Ascending aorta (tissue), 2 donors: ENCODE data around the gene SPRR2B. TPM values are rescaled to one million over a fixed set of nuclear protein-coding genes. Genes with fewer than 3 reads are reported as not detected.

Experiments
- DNase-seq, 2 donors: peaks; one replicate each; pipeline ENCODE4 v3.0.0-alpha.2; 2019; ENCODE audit warnings: low spot score in 2 of 2
- H3K27ac ChIP-seq, 2 donors: fragments of 200-600 bp; sonication (generic); one replicate each; pipeline ENCODE4 v1.5.1; 2016 to 2017; ENCODE audit warnings: mild to moderate bottlenecking in 1 of 2
- H3K27me3 ChIP-seq: fragments of 200-600 bp; sonication (generic); one replicate; pipeline ENCODE4 v1.5.1; 2017
- H3K36me3 ChIP-seq, 2 donors: fragments of 200-600 bp; sonication (generic); one replicate each; pipeline ENCODE4 v1.5.1; 2016
- H3K4me1 ChIP-seq, 2 donors: fragments of 200-600 bp; sonication (generic); one replicate each; pipeline ENCODE4 v1.5.1; 2016 to 2017; ENCODE audit warnings: mild to moderate bottlenecking in 1 of 2
- H3K4me3 ChIP-seq, 2 donors: fragments of 200-600 bp; sonication (generic); one replicate each; pipeline ENCODE4 v1.5.1; 2016 to 2017; ENCODE audit warnings: mild to moderate bottlenecking in 1 of 2
- H3K9me3 ChIP-seq, 2 donors: fragments of 200-600 bp; sonication (generic); one replicate each; pipeline ENCODE4 v1.5.1; 2016
- intact Hi-C: fragments of 100-400 bp; cut with DNase I; formaldehyde crosslinking; loops from one replicate; pipeline ENCODE4 v1.15.1; 2023
- total RNA-seq: library from RNA; depleted of rRNA; stranded (reverse); fragments of >200 nt; gene quantifications from one replicate; pipeline ENCODE4 v1.1.0, GENCODE V29; 2016
- TF ChIP-seq, protein P1 (sequence below), 3 experiments: fragments of 200-600 bp in 2 of 3; fragments of 450-650 bp in 1 of 3; sonication (generic) in 2 of 3; IDR thresholded peaks; one replicate each; pipeline ENCODE4 v1.5.1; 2016 to 2019; ENCODE audit warnings: antibody characterized with exemption in 3 of 3, mild to moderate bottlenecking in 1 of 3, moderate library complexity in 1 of 3

SPRR2B gene
- total RNA-seq, 1 donor from 2014 or later = not detected

DNA sequence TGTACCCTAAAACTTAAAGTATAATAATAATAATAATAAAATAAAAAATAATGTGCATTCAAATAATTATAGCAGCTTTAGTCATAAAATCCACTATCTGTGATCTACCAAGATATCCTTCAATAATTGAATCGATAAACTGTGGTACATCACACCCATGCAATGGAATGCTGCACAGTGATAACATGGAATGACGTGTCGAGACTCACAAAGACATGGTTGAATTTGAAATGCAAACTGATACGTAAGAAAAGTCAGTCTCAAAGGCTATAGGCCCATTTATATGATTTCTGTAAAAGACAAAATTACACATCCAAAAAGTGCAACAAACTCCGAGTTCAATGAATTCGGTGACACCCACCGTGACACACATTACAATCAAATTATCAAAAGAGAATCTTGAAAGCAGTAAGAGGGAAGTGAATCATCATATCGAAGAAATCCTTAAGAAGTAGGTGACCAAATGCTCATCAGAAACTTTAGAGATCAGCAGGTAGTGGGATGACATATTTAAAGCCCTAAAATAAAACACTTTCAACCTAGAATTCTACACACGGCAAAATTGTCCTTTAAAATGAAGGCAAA lies 28.1 kb upstream of the SPRR2B start:
- intact Hi-C loops = no loop called here

GRCh38 chr1:153095764-153096163 lies 24.4 kb upstream of the SPRR2B start:
- H3K9me3 ChIP-seq = no peaks in the 10 kb centered on the region
- intact Hi-C loops = no loop called here
- H3K4me3 ChIP-seq = no peak overlapping the region
- DNase-seq = no peak
- H3K4me1 ChIP-seq = no peaks in the 10 kb centered on the region
- H3K27ac ChIP-seq = no peak overlapping the region
- no peaks in the 10 kb centered on the region for H3K36me3 ChIP-seq
- TF ChIP-seq, protein P1, sequence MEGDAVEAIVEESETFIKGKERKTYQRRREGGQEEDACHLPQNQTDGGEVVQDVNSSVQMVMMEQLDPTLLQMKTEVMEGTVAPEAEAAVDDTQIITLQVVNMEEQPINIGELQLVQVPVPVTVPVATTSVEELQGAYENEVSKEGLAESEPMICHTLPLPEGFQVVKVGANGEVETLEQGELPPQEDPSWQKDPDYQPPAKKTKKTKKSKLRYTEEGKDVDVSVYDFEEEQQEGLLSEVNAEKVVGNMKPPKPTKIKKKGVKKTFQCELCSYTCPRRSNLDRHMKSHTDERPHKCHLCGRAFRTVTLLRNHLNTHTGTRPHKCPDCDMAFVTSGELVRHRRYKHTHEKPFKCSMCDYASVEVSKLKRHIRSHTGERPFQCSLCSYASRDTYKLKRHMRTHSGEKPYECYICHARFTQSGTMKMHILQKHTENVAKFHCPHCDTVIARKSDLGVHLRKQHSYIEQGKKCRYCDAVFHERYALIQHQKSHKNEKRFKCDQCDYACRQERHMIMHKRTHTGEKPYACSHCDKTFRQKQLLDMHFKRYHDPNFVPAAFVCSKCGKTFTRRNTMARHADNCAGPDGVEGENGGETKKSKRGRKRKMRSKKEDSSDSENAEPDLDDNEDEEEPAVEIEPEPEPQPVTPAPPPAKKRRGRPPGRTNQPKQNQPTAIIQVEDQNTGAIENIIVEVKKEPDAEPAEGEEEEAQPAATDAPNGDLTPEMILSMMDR (IDR thresholded peaks at IDR 0.05) = no peak
- no peaks in the 10 kb centered on the region for H3K27me3 ChIP-seq

More for the DNA sequence above, 28.1 kb upstream of the SPRR2B start:
- no peak for DNase-seq
- Histone ChIP-seq H3K27me3 (no peaks in the 10 kb centered on the region), H3K9me3 (no peaks in the 10 kb centered on the region), H3K36me3 (no peaks in the 10 kb centered on the region), H3K4me3 (no peak overlapping the region), H3K4me1 (no peaks in the 10 kb centered on the region), H3K27ac (no peak overlapping the region)
- TF ChIP-seq, protein P1 (IDR thresholded peaks at IDR 0.05) = no peak

- Histone ChIP-seq H3K36me3 (no peaks in the 10 kb centered on the region), H3K4me3 (no peak within 1 kb of the TSS), H3K27me3 (no peaks in the 10 kb centered on the region), H3K9me3 (no peaks in the 10 kb centered on the region), H3K27ac (no peak within 1 kb of the TSS), H3K4me1 (no peaks in the 10 kb centered on the region)
- TF ChIP-seq, protein P1 (IDR thresholded peaks at IDR 0.05) = no peak
- DNase-seq = no peak
- intact Hi-C loops = no loop called here
Observed at GRCh38 chr1:153094426-153094825, 23.0 kb upstream of the SPRR2B start, which contains the start of gene SPRR2E. TSS of gene SPRR2E (minus strand) at chr1:153094526. CDS start at chr1:153093751, 775 bp downstream.

- Histone ChIP-seq H3K9me3 (no peaks in the 10 kb centered on the region), H3K36me3 (no peaks in the 10 kb centered on the region), H3K4me3 (no peak overlapping the region), H3K4me1 (no peaks in the 10 kb centered on the region), H3K27ac (no peak overlapping the region), H3K27me3 (no peaks in the 10 kb centered on the region)
- intact Hi-C loops = no loop called here
- no peak for DNase-seq
- TF ChIP-seq, protein P1 (IDR thresholded peaks at IDR 0.05) = no peak
Observed at GRCh38 chr1:153087652-153088051, 16.2 kb upstream of the SPRR2B start.

GRCh38 chr1:153081736-153082135 lies 10.3 kb upstream of the SPRR2B start:
- no peaks in the 10 kb centered on the region for H3K9me3 ChIP-seq
- H3K36me3 ChIP-seq = no peaks in the 10 kb centered on the region
- no peaks in the 10 kb centered on the region for H3K4me1 ChIP-seq
- H3K4me3 ChIP-seq = no peak overlapping the region
- TF ChIP-seq, protein P1 (IDR thresholded peaks at IDR 0.05) = no peak
- no peak for DNase-seq
- no peak overlapping the region for H3K27ac ChIP-seq
- no peaks in the 10 kb centered on the region for H3K27me3 ChIP-seq
- intact Hi-C loops = no loop called here
